ENCODE measurements around the gene SH3PXD2A. TPM values are rescaled to one million over a fixed set of nuclear protein-coding genes. Genes with fewer than 3 reads are reported as not detected.
A peak's percentile ranks its signal among the peaks of the same experiment; 100 is the strongest.

The SH3PXD2A gene
- total RNA-seq, 2 donors from 2014 or later = 62.6 to 93.6 TPM

DNA sequence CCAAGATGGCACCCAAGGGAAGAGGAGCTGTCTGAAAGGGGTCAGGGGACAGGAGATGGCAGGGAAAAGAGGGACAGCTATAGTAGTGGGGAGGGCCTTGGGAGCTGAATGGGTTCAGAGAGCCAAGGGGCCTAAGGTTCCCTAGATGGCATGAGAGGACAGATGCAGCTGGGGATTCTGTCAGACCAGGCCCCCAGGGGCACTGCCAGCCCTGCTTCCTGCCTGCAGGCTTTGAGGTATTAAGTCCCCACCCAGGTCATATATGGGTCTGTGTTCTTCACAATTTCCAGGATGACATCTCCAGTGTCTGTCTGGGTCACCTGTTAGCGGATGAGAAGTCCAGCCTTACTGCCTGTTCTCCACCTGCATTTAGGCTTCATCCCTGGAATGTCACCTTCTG lies 305.1 kb downstream of the SH3PXD2A start:
- intact Hi-C loops (cut with DNase I) = no loop called here
- peak; percentile 34 for DNase-seq (ENCODE audit: low spot score)

DNA sequence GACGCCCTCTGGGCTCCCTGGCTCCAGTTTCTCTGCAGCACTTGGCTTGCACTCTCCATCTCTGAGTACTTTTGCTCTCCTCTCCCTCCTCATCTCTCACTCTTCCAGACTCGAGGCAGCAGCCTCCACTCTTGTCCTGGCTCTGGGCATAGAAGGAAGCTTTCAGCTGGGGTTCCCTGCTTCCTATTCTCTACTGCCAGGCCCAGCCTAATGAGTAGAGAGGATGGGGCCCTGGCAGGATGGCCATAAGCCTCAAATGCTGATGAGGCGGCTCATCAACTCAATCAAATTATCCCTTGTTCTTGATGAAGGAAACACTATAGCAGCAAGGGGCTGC lies 306.1 kb downstream of the SH3PXD2A start:
- intact Hi-C loops (cut with DNase I) = no loop called here
- no peak for DNase-seq (ENCODE audit: low spot score)

DNA sequence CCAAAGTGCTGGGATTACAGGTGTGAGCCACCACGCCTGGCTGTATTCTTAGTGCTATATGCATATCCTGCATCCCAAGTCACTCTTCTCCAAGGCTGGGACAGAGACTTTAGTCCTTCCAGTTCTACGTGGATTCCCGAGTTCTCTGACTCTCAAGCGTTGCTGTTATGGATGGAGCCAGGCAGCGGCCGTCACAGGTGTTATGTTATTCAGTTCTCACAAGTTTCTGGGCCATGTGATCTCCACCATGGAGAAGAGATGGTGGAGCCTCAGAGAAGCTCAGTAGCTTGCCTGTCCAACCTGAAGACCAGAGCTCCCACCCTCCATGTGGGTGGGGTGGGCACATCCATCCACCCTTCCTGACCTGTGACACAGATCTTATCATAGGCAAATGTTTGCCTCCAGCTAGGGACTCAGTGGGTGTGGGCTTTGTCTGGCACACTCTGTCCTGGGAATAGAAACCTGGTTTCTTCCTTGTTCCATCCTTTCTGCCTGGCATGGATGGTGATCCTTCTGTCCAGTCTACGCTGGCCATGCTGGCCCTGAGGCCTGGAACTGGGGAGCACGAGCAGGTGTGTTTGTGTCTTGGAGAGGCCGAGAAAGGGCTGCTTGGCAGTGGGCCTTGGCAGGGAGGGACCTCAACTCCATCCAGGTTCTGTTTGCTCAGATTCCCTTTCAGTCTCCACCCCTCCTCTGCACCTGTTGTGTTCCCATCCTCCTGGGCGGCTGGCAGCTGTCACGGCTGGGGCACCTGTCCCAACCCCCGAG lies 306.6 kb downstream of the SH3PXD2A start:
- intact Hi-C loops (cut with DNase I) = no loop called here
- peak; percentile 55 for DNase-seq (ENCODE audit: low spot score)

DNA sequence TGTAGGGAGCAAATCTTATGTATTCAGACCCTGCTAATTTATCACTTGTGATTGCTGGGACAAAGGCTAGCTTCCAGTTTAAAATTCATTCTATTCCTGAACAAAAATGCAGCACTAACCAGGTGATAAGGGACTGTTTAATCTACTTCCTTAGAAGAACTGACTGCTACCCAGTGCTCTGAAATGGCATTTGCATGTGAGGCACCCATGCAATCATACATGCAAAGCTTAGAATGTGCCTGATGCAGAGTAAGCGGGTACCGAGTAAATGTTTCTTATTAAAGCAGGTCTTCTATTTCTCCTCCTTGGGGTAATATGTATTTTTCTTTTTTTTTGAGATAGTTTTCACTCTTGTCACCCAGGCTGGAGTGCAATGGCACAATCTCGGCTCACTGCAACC lies 307.4 kb downstream of the SH3PXD2A start:
- intact Hi-C loops (cut with DNase I) = no loop called here
- DNase-seq (ENCODE audit: low spot score) = no peak

DNA sequence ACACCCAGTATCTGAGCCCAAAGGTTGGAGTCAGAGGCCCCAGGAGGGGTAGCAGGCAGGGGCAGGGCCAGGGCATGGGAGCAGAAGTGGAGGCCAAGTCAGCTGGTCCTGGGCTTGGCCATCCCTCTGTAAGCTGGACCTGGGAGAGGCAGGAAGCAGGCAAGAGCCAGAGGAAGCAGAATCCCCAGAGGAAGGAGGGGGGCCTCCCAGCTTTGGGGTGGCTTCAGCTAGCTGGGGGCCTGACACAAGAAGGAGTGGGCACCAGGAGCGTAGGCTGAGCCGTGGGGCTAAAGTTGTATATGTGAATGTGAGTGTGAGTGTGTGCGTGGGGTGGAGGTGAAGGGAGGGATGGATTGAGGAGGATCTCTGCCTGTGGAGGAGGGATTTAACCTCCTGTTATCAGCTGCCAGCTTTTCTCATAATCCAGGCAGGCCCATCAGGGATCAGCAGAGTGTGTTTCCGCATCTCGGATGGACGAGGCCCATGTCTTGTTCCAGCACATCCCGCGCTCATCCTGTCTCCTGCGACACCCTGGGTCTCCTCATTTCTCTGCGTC lies 307.9 kb downstream of the SH3PXD2A start:
- DNase-seq (ENCODE audit: low spot score) = no peak
- intact Hi-C loops (cut with DNase I) = no loop called here

DNA sequence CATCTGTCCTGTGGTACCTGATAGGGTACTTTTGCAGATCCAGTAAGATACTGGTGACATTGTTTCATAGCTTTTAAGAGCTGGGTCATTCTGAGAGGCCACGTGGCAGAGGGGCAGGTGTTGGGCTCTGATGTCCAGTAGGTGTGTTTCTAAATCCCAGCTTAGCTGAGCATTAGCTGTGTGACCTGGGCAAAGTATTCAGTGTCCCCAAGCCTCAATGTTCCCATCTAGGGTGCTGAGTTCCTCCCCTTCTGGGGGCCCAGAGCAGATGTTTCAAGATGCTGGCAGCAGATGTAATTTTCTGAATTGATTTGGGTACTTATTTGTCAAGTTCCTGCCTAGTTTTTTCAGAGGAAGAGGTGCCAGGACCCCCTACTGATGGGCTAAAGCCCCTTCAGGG lies 309.0 kb downstream of the SH3PXD2A start:
- DNase-seq (ENCODE audit: low spot score) = no peak
- intact Hi-C loops (cut with DNase I) = no loop called here

DNA sequence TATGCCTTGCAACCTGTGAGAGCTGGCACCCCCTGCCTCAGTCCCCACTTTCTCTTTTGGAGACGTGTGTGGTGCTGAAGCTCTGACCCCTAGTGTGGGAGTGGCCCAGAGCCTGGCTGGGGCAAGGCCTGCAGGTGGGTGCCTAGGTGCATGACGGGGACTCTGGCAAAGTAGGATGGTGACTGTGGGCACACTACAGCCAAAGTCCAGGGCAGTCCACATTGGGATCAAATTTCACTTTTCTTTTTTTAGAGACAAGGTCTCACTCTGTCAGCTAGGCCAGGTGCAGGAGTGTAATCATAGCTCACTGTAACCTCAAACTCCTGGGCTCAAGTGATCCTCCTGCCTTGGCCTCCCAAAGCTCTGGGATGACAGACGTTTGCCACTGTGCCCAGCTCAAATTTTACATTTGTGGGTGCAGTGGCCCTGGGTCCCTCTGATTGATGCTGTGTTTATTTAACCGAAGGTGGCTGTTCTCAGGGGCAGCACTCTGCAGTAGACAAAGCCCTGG lies 309.6 kb downstream of the SH3PXD2A start:
- intact Hi-C loops (cut with DNase I) = no loop called here
- DNase-seq (ENCODE audit: low spot score) = peak; percentile 67

DNA sequence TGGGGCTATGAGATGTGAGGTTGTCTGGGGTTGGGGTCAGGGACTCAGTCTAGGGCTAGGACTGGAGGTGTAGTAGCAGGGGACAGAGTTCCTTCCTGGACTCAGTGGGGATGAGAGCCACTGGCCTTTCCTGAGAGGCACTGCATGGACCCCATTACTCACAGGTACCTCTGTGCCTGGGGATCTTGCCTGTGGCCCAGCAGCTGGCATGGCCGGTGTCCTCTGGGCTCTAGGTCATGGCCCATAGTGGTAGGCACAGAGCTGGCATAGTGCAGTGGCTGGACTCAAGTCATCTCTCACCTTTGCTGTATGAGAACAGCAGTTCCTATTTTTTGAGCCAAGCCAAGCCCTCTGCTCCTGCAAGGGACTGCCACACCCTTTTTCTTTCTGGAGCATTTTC lies 310.0 kb downstream of the SH3PXD2A start:
- DNase-seq (ENCODE audit: low spot score) = peak; percentile 67

DNA sequence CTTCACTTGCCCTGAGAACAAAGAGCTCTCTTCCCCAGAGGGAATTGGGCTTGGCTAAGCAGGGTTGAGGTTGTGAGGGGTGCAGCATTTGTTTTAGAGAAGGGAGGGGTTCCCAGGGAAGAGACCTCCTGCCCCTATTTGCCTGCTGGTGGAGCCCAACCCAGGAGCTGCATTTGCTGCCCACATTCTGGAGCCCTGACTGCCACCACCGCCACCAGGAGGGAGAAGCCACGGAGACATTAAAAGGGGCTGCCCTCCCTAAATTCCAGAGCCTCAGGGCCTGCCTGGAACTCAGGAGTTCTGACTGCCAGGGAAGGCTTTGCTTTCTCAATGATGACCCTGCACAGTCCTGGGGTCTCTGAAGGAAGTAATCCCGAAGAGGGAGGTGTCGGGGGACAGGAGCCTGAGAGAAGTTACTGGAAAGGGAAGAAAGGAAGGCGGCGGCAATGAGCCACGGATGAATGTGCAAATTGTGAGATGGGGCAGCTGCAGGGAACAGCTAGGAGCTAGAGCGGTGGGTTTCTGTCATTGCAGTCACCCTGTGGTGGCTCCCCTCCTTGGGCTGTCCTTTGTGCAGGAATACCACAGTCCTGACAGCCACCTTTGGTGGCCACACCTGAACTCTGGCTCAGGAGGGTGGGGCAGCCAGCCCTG lies 310.6 kb downstream of the SH3PXD2A start:
- intact Hi-C loops (cut with DNase I) = no loop called here
- peak; percentile 53 for DNase-seq (ENCODE audit: low spot score)

More for the DNA sequence above, 310.0 kb downstream of the SH3PXD2A start:
- intact Hi-C loops (cut with DNase I) = no loop called here

Other genes with a start within 250 kb of the SH3PXD2A start
- gene STN1, start 62.6 kb upstream of the SH3PXD2A start, total RNA-seq = 10 to 100 TPM; 18.2 to 18.6 TPM
- gene SLK, start 111.6 kb upstream of the SH3PXD2A start, total RNA-seq = 10 to 100 TPM; 45.3 to 71.0 TPM
- under 1 TPM; 0.48 to 0.88 TPM for gene COL17A1, start 230.3 kb upstream of the SH3PXD2A start, total RNA-seq